COLO668 (cell line): Measurements from ENCODE around the gene CHERP.
"Not testable (repeated sequence)": the region's sequence is repeated elsewhere in the genome, so short reads cannot be mapped to it uniquely, and the experiment has no call there.

Experiments
- DNase-seq: peaks from one replicate; lab custom pipeline; 2025; ENCODE audit not compliant: unreplicated experiment; lab: John Stamatoyannopoulos, UW

CHERP gene

GRCh38 chr19:16576690-16577530 is 34.7 kb upstream of the CHERP start:
- DNase-seq: no peak

- DNase-seq: no peak
Observed at GRCh38 chr19:16575861-16576689, 33.8 kb upstream of the CHERP start.

- DNase-seq: no peak
Observed at GRCh38 chr19:16575282-16575681, 33.0 kb upstream of the CHERP start.

- DNase-seq: no peak
Observed at GRCh38 chr19:16573925-16574324, 31.7 kb upstream of the CHERP start.

- no peak for DNase-seq
Observed at GRCh38 chr19:16573296-16573695, 31.1 kb upstream of the CHERP start.

GRCh38 chr19:16572332-16573211 is 30.3 kb upstream of the CHERP start, which contains the start of gene SLC35E1:
TSS of gene SLC35E1 (minus strand) at chr19:16572415. CDS start at chr19:16572364, 51 bp downstream.
- peak; percentile 97 for DNase-seq

GRCh38 chr19:16571822-16572331 is 29.6 kb upstream of the CHERP start:
- DNase-seq: no peak

GRCh38 chr19:16571283-16571682 is 29.0 kb upstream of the CHERP start:
- peak; percentile 20 for DNase-seq

- DNase-seq: no peak
Observed at GRCh38 chr19:16569609-16570320, 27.5 kb upstream of the CHERP start.

- DNase-seq: no peak
Observed at GRCh38 chr19:16566702-16567101, 24.5 kb upstream of the CHERP start.

GRCh38 chr19:16566161-16566560 is 23.9 kb upstream of the CHERP start:
- no peak for DNase-seq

GRCh38 chr19:16564842-16565241 is 22.6 kb upstream of the CHERP start:
- no peak for DNase-seq

GRCh38 chr19:16562608-16563025 is 20.4 kb upstream of the CHERP start:
- DNase-seq: no peak

GRCh38 chr19:16561382-16561781 is 19.1 kb upstream of the CHERP start:
- no peak for DNase-seq

GRCh38 chr19:16559780-16560276 is 17.6 kb upstream of the CHERP start:
- no peak for DNase-seq

- DNase-seq: no peak
Observed at GRCh38 chr19:16554776-16555175, 12.5 kb upstream of the CHERP start.

- DNase-seq: not testable (repeated sequence)
Observed at GRCh38 chr19:16551902-16552301, 9.7 kb upstream of the CHERP start.

- DNase-seq: no peak
Observed at GRCh38 chr19:16548956-16549355, 6.7 kb upstream of the CHERP start.

- DNase-seq: no peak
Observed at GRCh38 chr19:16544473-16545231, 2.4 kb upstream of the CHERP start.
